ENCODE data around the gene TRPM3. TPM values are rescaled to one million over a fixed set of nuclear protein-coding genes. Genes with fewer than 3 reads are reported as not detected.

TRPM3 gene
- total and polyA plus RNA-seq, 2 of the 13 experiments (the other 11 are each of a cell fraction or from before 2014, with no cell fraction given) = not detected

GRCh38 chr9:70563431-70564204, 557.8 kb downstream of the TRPM3 start:
- 41% methylated on average over 5 of the region's 5 CpGs for WGBS (ENCODE audit: low lambda C conversion rate)
- Histone ChIP-seq H3K79me2 (ENCODE audit: insufficient read depth, low read length) (no peaks in the 10 kb centered on the region), H3K4me1 (ENCODE audit: insufficient read depth, low read length) (no peaks in the 10 kb centered on the region), H3K36me3 (replicated peaks in 1 of 2; ENCODE audit: control insufficient read depth in 1 of 2, insufficient read depth in 2 of 2, low read length in 2 of 2) (no peaks in the 10 kb centered on the region), H4K20me1 (ENCODE audit: insufficient read depth, low read length) (no peaks in the 10 kb centered on the region), H3K9ac (ENCODE audit: insufficient read depth, low read depth, low read length) (no peak overlapping the region), H3K9me3 (ENCODE audit: low read length) (no peaks in the 10 kb centered on the region), H2AFZ (ENCODE audit: low read length) (no peak overlapping the region), H3K4me2 (ENCODE audit: low read depth, low read length) (no peak overlapping the region), H3K4me3 (replicated peaks in 1 of 3; ENCODE audit: insufficient read depth in 1 of 3, low read depth in 2 of 3, low read length in 3 of 3) (no peak overlapping the region), H3K27ac (ENCODE audit: extremely low read length, insufficient read depth, low read length) (no peak overlapping the region), H3K27me3 (ENCODE audit: control insufficient read depth in 1 of 2, insufficient read depth in 2 of 2, low read length in 2 of 2) (no peaks in the 10 kb centered on the region; a peak in 1 of 5 replicates)
- FAIRE-seq = no peak
- TF ChIP-seq ZBTB20 (CRISPR knock-in tag; IDR thresholded peaks at IDR 0.05; ENCODE audit: borderline replicate concordance, low read depth) (no peak), FOXM1 (CRISPR knock-in tag; IDR thresholded peaks at IDR 0.05) (no peak), ZNF660 (CRISPR knock-in tag; IDR thresholded peaks at IDR 0.05; ENCODE audit: borderline replicate concordance, low read depth) (no peak), RELA (CRISPR knock-in tag; IDR thresholded peaks at IDR 0.05) (no peak), MTF1 (CRISPR knock-in tag; IDR thresholded peaks at IDR 0.05) (no peak), NCOA1 (CRISPR knock-in tag; IDR thresholded peaks at IDR 0.05) (no peak), CAMTA2 (CRISPR knock-in tag; IDR thresholded peaks at IDR 0.05; ENCODE audit: borderline replicate concordance) (no peak), ASH2L (IDR thresholded peaks at IDR 0.05; ENCODE audit: insufficient read length, low read depth, low read length) (no peak), ZNF343 (CRISPR knock-in tag; IDR thresholded peaks at IDR 0.05) (no peak), CEBPZ (IDR thresholded peaks at IDR 0.05; ENCODE audit: low read length) (no peak), IKZF1 (IDR thresholded peaks at IDR 0.05) (no peak), HNRNPUL1 (IDR thresholded peaks at IDR 0.05; ENCODE audit: low read depth, low read length) (no peak), U2AF2 (IDR thresholded peaks at IDR 0.05; ENCODE audit: low read depth, low read length) (no peak)
- intact Hi-C loops (cut with micrococcal nuclease; ENCODE audit: unreplicated experiment) = no loop called here
- in situ Hi-C loops (cut with HindIII; ENCODE audit: extremely low pct_ligation_motif_present, low pct_unique_long_range_greater_than_20kb) = no loop called here
- ATAC-seq = no peak
- no peak for DNase-seq (ENCODE audit: low spot score)
- ChIA-PET POLR2A (no interaction called here), CTCF (ENCODE audit: low intra/inter-chr PET ratio, low total read pairs) (no interaction called here)
- no TSS peak for BruUV-seq (replicated peaks)

All from HepG2 (cell line).